ENCODE results near the gene PM20D1.
"Not testable (repeated sequence)": the region's sequence is repeated elsewhere in the genome, so short reads cannot be mapped to it uniquely, and the experiment has no call there.

The PM20D1 gene

DNA sequence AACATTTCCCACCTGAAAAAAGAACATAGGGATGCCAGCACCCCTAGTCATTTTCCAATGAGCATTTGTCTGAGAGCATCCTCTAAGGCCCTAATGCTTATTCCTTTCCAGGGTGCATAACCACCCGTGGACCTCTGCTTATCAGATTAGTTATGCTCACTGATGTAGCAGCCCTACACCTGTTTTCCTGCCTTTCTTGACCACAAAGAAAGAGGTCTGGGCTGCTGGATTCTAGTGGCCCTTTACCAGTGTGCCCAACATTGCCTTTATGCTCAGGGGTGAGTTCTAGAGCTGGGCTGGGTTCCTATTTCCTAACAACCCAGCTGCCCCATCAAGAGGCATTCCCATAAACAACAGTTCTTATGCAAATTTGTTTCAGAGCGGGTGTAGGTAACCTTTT is 20.3 kb upstream of the PM20D1 start:
- no peaks in the 10 kb centered on the region for H3K27me3 ChIP-seq (ENCODE audit: insufficient read depth, poor library complexity, severe bottlenecking)
- no peak overlapping the region for H3K4me3 ChIP-seq (ENCODE audit: severe bottlenecking)
- no peak overlapping the region for H3K27ac ChIP-seq (ENCODE audit: poor library complexity, severe bottlenecking)
- ATAC-seq (ENCODE audit: low read depth) (no peak), DNase-seq (ENCODE audit: low spot score) (no peak)
- H3K9me3 ChIP-seq (ENCODE audit: severe bottlenecking): no peaks in the 10 kb centered on the region
- TF ChIP-seq, protein P1, sequence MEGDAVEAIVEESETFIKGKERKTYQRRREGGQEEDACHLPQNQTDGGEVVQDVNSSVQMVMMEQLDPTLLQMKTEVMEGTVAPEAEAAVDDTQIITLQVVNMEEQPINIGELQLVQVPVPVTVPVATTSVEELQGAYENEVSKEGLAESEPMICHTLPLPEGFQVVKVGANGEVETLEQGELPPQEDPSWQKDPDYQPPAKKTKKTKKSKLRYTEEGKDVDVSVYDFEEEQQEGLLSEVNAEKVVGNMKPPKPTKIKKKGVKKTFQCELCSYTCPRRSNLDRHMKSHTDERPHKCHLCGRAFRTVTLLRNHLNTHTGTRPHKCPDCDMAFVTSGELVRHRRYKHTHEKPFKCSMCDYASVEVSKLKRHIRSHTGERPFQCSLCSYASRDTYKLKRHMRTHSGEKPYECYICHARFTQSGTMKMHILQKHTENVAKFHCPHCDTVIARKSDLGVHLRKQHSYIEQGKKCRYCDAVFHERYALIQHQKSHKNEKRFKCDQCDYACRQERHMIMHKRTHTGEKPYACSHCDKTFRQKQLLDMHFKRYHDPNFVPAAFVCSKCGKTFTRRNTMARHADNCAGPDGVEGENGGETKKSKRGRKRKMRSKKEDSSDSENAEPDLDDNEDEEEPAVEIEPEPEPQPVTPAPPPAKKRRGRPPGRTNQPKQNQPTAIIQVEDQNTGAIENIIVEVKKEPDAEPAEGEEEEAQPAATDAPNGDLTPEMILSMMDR (IDR thresholded peaks at IDR 0.05; ENCODE audit: poor library complexity, severe bottlenecking): no peak
- H3K4me1 ChIP-seq (ENCODE audit: insufficient read depth, poor library complexity, severe bottlenecking): no peaks in the 10 kb centered on the region
- H3K36me3 ChIP-seq (ENCODE audit: low read depth): no peaks in the 10 kb centered on the region

DNA sequence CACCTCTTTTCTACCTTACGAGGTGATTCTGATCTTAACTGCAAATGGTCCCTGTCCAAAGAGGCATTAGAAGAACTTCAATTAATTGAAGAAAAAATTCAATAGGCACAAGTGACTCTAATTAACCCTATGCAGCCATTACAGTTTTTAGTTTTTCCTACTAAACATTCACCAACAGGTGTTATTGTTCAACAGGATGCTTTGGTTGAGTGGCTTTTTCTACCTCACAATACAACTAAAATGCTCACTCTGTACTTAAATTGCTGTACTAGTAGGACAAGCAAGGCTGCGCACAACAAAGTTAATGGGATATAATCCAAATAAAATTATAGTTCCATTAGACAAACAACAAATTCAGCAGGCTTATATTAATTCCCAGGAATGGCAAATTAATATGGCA is 11.6 kb upstream of the PM20D1 start:
- no peaks in the 10 kb centered on the region for H3K36me3 ChIP-seq (ENCODE audit: low read depth)
- no peaks in the 10 kb centered on the region for H3K4me1 ChIP-seq (ENCODE audit: insufficient read depth, poor library complexity, severe bottlenecking)
- DNase-seq (ENCODE audit: low spot score) (no peak), ATAC-seq (ENCODE audit: low read depth) (no peak)
- no peak overlapping the region for H3K27ac ChIP-seq (ENCODE audit: poor library complexity, severe bottlenecking)
- H3K9me3 ChIP-seq (ENCODE audit: severe bottlenecking): no peaks in the 10 kb centered on the region
- TF ChIP-seq, protein P1 (IDR thresholded peaks at IDR 0.05; ENCODE audit: poor library complexity, severe bottlenecking): no peak
- no peaks in the 10 kb centered on the region for H3K27me3 ChIP-seq (ENCODE audit: insufficient read depth, poor library complexity, severe bottlenecking)
- H3K4me3 ChIP-seq (ENCODE audit: severe bottlenecking): no peak overlapping the region

DNA sequence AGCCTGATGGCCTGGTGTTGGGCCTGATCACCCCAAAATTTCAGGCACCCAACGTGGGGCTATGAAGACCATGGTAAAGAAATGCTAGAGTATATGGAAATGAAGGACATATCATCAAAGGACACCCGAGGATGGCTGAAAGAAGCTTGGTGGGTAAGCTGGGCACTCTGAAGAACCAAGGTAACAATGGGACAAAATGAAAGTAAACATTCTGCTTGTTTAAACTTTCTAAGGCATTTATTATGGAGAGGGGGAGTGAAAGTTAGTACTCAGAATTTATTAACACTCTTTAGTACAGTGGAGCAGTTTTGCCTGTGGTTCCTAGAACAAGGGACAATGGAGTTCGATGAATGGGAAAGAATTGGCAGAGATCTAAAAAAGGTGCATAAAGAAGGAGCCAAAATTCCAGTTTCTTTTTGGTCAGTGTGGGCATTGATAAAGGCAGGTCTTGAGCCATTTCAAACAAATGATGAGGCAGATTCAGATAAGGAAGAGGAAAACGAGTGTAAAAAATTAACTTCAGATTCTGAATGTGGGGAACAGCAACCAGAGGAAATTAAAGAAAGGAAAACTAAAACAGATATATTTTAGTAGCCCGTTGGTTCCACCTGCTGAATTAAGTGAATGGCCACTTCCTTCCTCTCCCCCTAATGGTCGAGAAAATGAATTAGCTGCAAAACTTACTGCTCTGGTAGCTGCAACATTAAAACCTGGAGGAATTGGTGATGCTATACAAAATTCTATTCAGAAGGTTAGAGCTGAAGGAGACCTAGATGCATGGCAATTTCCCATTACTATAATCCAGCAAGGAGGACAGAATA is 8.4 kb upstream of the PM20D1 start:
- Histone ChIP-seq H3K27ac (ENCODE audit: poor library complexity, severe bottlenecking) (no peak overlapping the region), H3K4me1 (ENCODE audit: insufficient read depth, poor library complexity, severe bottlenecking) (no peaks in the 10 kb centered on the region), H3K9me3 (ENCODE audit: severe bottlenecking) (no peaks in the 10 kb centered on the region), H3K4me3 (ENCODE audit: severe bottlenecking) (no peak overlapping the region), H3K27me3 (ENCODE audit: insufficient read depth, poor library complexity, severe bottlenecking) (no peaks in the 10 kb centered on the region), H3K36me3 (ENCODE audit: low read depth) (no peaks in the 10 kb centered on the region)
- TF ChIP-seq, protein P1 (IDR thresholded peaks at IDR 0.05; ENCODE audit: poor library complexity, severe bottlenecking): no peak
- no peak for ATAC-seq (ENCODE audit: low read depth)
- no peak for DNase-seq (ENCODE audit: low spot score)

DNA sequence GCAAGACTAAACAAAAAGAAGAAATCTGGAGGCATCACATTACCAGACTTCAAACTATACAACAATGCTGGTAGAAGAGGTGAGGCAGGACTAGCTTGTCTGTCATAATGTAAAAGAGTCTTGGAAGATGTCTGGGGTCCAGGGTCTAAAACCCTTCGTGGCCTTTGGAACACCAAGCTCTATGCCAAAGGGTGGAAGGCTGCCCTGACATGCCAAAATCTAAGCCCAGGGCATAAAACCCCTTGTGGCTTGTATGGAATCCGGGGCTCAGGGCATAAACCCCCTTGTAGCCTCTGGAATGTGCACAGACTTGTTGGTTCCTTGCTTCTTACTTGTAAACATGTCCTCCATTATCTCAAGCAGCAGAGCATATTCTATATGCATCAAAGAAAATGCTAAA is 7.6 kb upstream of the PM20D1 start:
- H3K27me3 ChIP-seq (ENCODE audit: insufficient read depth, poor library complexity, severe bottlenecking); H3K4me1 ChIP-seq (ENCODE audit: insufficient read depth, poor library complexity, severe bottlenecking); H3K27ac ChIP-seq (ENCODE audit: poor library complexity, severe bottlenecking); H3K36me3 ChIP-seq (ENCODE audit: low read depth); ATAC-seq (ENCODE audit: low read depth); H3K9me3 ChIP-seq (ENCODE audit: severe bottlenecking); H3K4me3 ChIP-seq (ENCODE audit: severe bottlenecking); DNase-seq (ENCODE audit: low spot score): not testable (repeated sequence)

DNA sequence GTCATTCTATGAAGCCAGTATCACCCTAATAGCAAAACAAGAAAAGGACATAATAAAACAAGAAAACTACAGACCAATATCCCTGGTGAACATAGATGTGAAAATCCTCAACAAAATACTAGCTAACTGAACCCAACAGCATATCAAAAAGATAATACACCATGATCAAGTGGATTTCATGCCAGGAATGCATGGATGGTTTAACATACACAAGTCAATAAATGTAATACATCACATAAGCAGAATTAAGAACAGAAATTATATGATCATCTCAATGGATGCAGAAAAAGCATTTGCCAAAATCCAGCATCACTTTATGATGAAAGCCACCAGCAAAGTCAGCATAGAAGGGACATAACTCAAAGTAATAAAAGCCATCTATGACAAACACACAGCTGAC is 6.5 kb upstream of the PM20D1 start:
- TF ChIP-seq, protein P1 (IDR thresholded peaks at IDR 0.05; ENCODE audit: poor library complexity, severe bottlenecking): no peak
- DNase-seq (ENCODE audit: low spot score) (no peak), ATAC-seq (ENCODE audit: low read depth) (no peak)
- no peak overlapping the region for H3K27ac ChIP-seq (ENCODE audit: poor library complexity, severe bottlenecking)
- H3K9me3 ChIP-seq (ENCODE audit: severe bottlenecking): peaks cover 3% of the 10 kb centered on the region
- H3K4me3 ChIP-seq (ENCODE audit: severe bottlenecking): no peak overlapping the region
- H3K36me3 ChIP-seq (ENCODE audit: low read depth): no peaks in the 10 kb centered on the region
- H3K27me3 ChIP-seq (ENCODE audit: insufficient read depth, poor library complexity, severe bottlenecking): no peaks in the 10 kb centered on the region
- no peaks in the 10 kb centered on the region for H3K4me1 ChIP-seq (ENCODE audit: insufficient read depth, poor library complexity, severe bottlenecking)
